ENCODE results near the gene DHRS7.

The DHRS7 gene

DNA sequence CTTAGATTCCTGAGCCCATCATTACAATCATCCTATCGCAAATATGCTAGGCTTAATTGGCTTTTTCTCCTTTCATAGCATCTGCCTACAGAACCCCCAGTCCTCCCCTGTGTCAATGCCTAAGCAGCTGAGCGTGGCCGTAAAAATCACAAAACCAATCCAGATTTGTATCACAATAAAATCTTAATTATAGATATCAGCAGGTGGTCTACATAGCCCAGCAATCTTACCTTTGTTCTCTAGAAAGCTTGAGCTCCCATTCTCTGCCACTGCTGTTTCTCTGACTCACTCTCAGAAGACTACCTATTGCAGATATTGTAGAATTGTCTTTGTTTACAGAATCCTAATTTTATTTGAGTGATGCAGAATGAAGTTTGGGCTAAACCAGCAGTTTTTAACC lies 46.0 kb upstream of the DHRS7 start:
- Histone ChIP-seq H3K9me3 (ENCODE audit: severe bottlenecking) (no peaks in the 10 kb centered on the region), H3K4me1 (ENCODE audit: insufficient read depth, poor library complexity, severe bottlenecking) (no peaks in the 10 kb centered on the region), H3K36me3 (ENCODE audit: low read depth) (no peaks in the 10 kb centered on the region), H3K27me3 (ENCODE audit: insufficient read depth, poor library complexity, severe bottlenecking) (no peaks in the 10 kb centered on the region), H3K27ac (ENCODE audit: poor library complexity, severe bottlenecking) (no peak overlapping the region), H3K4me3 (ENCODE audit: severe bottlenecking) (no peak overlapping the region)
- TF ChIP-seq, protein P1, sequence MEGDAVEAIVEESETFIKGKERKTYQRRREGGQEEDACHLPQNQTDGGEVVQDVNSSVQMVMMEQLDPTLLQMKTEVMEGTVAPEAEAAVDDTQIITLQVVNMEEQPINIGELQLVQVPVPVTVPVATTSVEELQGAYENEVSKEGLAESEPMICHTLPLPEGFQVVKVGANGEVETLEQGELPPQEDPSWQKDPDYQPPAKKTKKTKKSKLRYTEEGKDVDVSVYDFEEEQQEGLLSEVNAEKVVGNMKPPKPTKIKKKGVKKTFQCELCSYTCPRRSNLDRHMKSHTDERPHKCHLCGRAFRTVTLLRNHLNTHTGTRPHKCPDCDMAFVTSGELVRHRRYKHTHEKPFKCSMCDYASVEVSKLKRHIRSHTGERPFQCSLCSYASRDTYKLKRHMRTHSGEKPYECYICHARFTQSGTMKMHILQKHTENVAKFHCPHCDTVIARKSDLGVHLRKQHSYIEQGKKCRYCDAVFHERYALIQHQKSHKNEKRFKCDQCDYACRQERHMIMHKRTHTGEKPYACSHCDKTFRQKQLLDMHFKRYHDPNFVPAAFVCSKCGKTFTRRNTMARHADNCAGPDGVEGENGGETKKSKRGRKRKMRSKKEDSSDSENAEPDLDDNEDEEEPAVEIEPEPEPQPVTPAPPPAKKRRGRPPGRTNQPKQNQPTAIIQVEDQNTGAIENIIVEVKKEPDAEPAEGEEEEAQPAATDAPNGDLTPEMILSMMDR (IDR thresholded peaks at IDR 0.05; ENCODE audit: poor library complexity, severe bottlenecking) = no peak
- no peak for DNase-seq (ENCODE audit: low spot score)
- no peak for ATAC-seq (ENCODE audit: low read depth)

DNA sequence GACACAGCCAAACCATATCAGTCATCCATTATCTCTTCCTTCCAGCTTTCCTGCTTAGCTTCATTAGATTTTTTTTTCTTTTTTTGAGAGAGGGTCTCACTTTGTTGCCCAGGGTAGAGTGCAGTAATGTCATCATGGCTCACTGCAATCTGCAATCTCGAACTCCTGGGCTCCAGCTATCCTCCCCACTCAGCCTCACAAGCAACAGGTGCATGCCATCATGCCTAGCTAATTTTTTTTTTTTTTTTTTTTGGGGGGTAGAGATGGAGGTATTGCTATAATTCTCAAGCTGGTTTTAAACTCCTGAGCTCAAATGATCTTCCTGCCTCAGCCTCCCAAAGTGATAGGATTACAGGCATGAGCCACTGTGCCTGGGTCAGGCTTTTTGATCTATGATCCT lies 45.5 kb upstream of the DHRS7 start:
- ATAC-seq (ENCODE audit: low read depth) (no peak), DNase-seq (ENCODE audit: low spot score) (no peak)
- H3K4me1 ChIP-seq (ENCODE audit: insufficient read depth, poor library complexity, severe bottlenecking) = no peaks in the 10 kb centered on the region
- no peaks in the 10 kb centered on the region for H3K27me3 ChIP-seq (ENCODE audit: insufficient read depth, poor library complexity, severe bottlenecking)
- no peaks in the 10 kb centered on the region for H3K36me3 ChIP-seq (ENCODE audit: low read depth)
- no peaks in the 10 kb centered on the region for H3K9me3 ChIP-seq (ENCODE audit: severe bottlenecking)
- no peak overlapping the region for H3K27ac ChIP-seq (ENCODE audit: poor library complexity, severe bottlenecking)
- TF ChIP-seq, protein P1 (IDR thresholded peaks at IDR 0.05; ENCODE audit: poor library complexity, severe bottlenecking) = no peak
- H3K4me3 ChIP-seq (ENCODE audit: severe bottlenecking) = no peak overlapping the region

DNA sequence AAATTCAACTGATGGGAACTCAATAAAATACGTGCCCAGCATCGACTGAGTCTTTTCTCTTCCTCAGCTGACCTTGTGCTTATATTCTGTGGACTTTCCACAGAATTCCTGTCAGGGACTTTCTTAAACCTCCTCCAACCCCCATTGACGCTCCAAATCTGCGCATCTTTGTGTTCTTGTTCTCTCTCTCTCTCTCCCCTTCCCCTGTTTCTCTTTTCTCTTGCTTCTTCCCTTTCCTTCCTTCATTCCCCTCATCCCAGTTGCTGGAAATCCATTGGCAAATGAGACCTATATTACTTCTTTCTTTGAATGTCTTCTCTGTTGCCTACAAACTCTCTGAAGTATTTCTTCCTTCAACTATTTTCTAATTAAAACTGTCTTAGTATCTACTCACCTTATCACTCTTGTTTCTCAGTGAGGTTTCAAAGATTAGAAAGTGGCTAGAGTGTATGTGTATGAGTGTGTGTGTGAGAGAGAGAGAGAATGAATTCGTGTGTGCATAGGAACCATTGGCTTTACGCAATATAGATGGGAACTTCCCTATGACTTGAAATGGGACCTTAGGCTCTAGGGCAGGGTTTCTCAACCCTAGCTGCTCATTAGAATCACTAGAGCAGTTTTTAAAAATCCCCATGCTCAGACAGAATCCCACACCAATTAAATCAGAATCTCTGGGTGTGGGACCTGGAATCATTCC lies 41.8 kb upstream of the DHRS7 start:
- ATAC-seq (ENCODE audit: low read depth) (no peak), DNase-seq (ENCODE audit: low spot score) (no peak)
- Histone ChIP-seq H3K4me3 (ENCODE audit: severe bottlenecking) (no peak overlapping the region), H3K4me1 (ENCODE audit: insufficient read depth, poor library complexity, severe bottlenecking) (no peaks in the 10 kb centered on the region), H3K9me3 (ENCODE audit: severe bottlenecking) (no peaks in the 10 kb centered on the region), H3K36me3 (ENCODE audit: low read depth) (no peaks in the 10 kb centered on the region), H3K27me3 (ENCODE audit: insufficient read depth, poor library complexity, severe bottlenecking) (no peaks in the 10 kb centered on the region), H3K27ac (ENCODE audit: poor library complexity, severe bottlenecking) (no peak overlapping the region)
- TF ChIP-seq, protein P1 (IDR thresholded peaks at IDR 0.05; ENCODE audit: poor library complexity, severe bottlenecking) = no peak

DNA sequence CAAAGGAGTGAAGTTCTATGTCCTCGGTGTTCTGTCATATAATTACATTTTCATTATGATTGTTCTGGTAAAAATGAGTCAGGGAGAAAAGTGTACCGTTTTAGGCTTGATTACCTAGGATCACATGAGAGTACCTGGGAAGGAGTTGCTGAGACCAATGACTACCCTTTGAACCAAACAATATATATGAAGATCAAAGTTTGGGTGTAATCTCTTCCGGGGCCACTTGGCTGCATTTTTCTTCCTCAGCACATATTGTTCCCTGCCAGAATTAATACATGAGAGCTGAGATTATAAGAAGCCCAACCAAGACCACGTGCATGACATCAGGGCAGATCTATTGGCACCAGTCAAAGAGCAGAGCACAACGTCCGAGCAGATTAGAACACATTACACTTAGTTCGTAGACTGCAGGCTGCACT lies 41.1 kb upstream of the DHRS7 start:
- Histone ChIP-seq H3K27me3 (ENCODE audit: insufficient read depth, poor library complexity, severe bottlenecking) (no peaks in the 10 kb centered on the region), H3K9me3 (ENCODE audit: severe bottlenecking) (no peaks in the 10 kb centered on the region), H3K4me1 (ENCODE audit: insufficient read depth, poor library complexity, severe bottlenecking) (no peaks in the 10 kb centered on the region), H3K36me3 (ENCODE audit: low read depth) (no peaks in the 10 kb centered on the region), H3K27ac (ENCODE audit: poor library complexity, severe bottlenecking) (no peak overlapping the region), H3K4me3 (ENCODE audit: severe bottlenecking) (no peak overlapping the region)
- no peak for DNase-seq (ENCODE audit: low spot score)
- ATAC-seq (ENCODE audit: low read depth) = no peak
- TF ChIP-seq, protein P1 (IDR thresholded peaks at IDR 0.05; ENCODE audit: poor library complexity, severe bottlenecking) = no peak

Measured in RWPE2 (cell line).